OCI-LY7 (cell line): Measurements from ENCODE around the gene ALDH1L1. TPM values are rescaled to one million over a fixed set of nuclear protein-coding genes. Genes with fewer than 3 reads are reported as not detected.

Experiments
- BruUV-seq: library from RNA; stranded (reverse); fragments of 400-500 nt; replicated peaks from 2 replicates; lab custom pipeline; 2021; lab: Mats Ljungman, UMichigan
- CTCF ChIA-PET: fragments of 300-600 bp; sonication (Branson Sonifier 250); formaldehyde crosslinking; loops from one replicate; lab custom pipeline; 2022; ENCODE audit warnings: antibody characterized with exemption; ENCODE audit not compliant: unreplicated experiment; lab: Charles Lee
- POLR2A ChIA-PET: fragments of 300-600 bp; sonication (Branson Sonifier 250); formaldehyde crosslinking; loops from one replicate; lab custom pipeline; 2022; ENCODE audit warnings: antibody characterized with exemption; lab: Charles Lee
- DNase-seq: peaks from one replicate; pipeline ENCODE4 v3.0.0-alpha.2; 2015; ENCODE audit warnings: low spot score
- H2AFZ ChIP-seq: fragments of 200-600 bp; sonication (generic), shearing (Covaris generic); 2 replicates; pipeline ENCODE4 v1.6.1; 2014; ENCODE audit warnings: mild to moderate bottlenecking, antibody characterized with exemption, low read length, moderate library complexity
- H3K27ac ChIP-seq: fragments of 200-600 bp; sonication (generic); 2 replicates; pipeline ENCODE4 v1.5.1; 2014; ENCODE audit warnings: mixed run types, low read depth, mild to moderate bottlenecking, moderate library complexity, low read length, inconsistent platforms; ENCODE audit not compliant: poor library complexity, severe bottlenecking
- H3K36me3 ChIP-seq: fragments of 200-600 bp; sonication (generic); 2 replicates; pipeline ENCODE4 v1.6.1; 2014; ENCODE audit warnings: mild to moderate bottlenecking, antibody characterized with exemption, low read length, moderate library complexity, mixed read lengths; ENCODE audit not compliant: insufficient read depth
- H3K4me1 ChIP-seq: fragments of 200-600 bp; sonication (generic); 2 replicates; pipeline ENCODE4 v1.5.1; 2014; ENCODE audit warnings: mild to moderate bottlenecking, low read length; ENCODE audit not compliant: insufficient read depth, poor library complexity, severe bottlenecking
- H3K4me2 ChIP-seq: fragments of 200-600 bp; sonication (generic); 2 replicates; pipeline ENCODE4 v1.6.1; 2014; ENCODE audit warnings: mild to moderate bottlenecking, low read length
- H3K4me3 ChIP-seq: fragments of 200-600 bp; sonication (generic); 2 replicates; pipeline ENCODE4 v1.5.1; 2014; ENCODE audit warnings: mild to moderate bottlenecking, low read depth, low read length; ENCODE audit not compliant: poor library complexity, severe bottlenecking
- H3K79me2 ChIP-seq: fragments of 200-600 bp; sonication (generic); 2 replicates; pipeline ENCODE4 v1.6.1; 2016; ENCODE audit warnings: low read depth, mild to moderate bottlenecking, low read length, moderate library complexity, mixed read lengths; ENCODE audit not compliant: insufficient read depth
- H3K9me2 ChIP-seq: fragments of 200-600 bp; sonication (generic); 2 replicates; pipeline ENCODE4 v1.6.1; 2016; ENCODE audit warnings: mild to moderate bottlenecking, low read length, mixed read lengths; ENCODE audit not compliant: insufficient read depth
- H3K9me3 ChIP-seq: fragments of 200-600 bp; sonication (generic); 2 replicates; pipeline ENCODE4 v1.6.1; 2014; ENCODE audit warnings: mild to moderate bottlenecking, mixed run types, low read length, mixed read lengths
- H4K20me1 ChIP-seq: fragments of 200-600 bp; sonication (generic); 2 replicates; pipeline ENCODE4 v1.6.1; 2014; ENCODE audit warnings: mild to moderate bottlenecking, antibody characterized with exemption, low read length, moderate library complexity, mixed read lengths; ENCODE audit not compliant: insufficient read depth
- EZH2phosphoT487 ChIP-seq: fragments of 200-600 bp; sonication (generic); IDR thresholded peaks from 2 replicates; pipeline ENCODE4 v1.6.1; 2018; ENCODE audit warnings: low read depth, borderline replicate concordance, mild to moderate bottlenecking, mixed run types, antibody characterized with exemption, low read length, moderate library complexity, mixed read lengths
- intact Hi-C: fragments of 100-400 bp; cut with micrococcal nuclease; formaldehyde crosslinking; loops from one replicate; pipeline ENCODE4 v1.10.0; 2022; ENCODE audit not compliant: unreplicated experiment
- total RNA-seq, 2 experiments: library from RNA; depleted of rRNA in 1 of 2; stranded (reverse); fragments of >200 nt in 1 of 2; shearing (Covaris generic) in 1 of 2; gene quantifications; 2 replicates each; pipeline ENCODE4 v1.2.3, GENCODE V29; 2014 to 2022
- TF ChIP-seq, protein P1 (sequence below): fragments of 200-600 bp; sonication (generic); conservative IDR thresholded peaks from 2 replicates; pipeline ENCODE4 v1.5.1; 2014; ENCODE audit warnings: mild to moderate bottlenecking, antibody characterized with exemption, low read length, moderate library complexity, mixed read lengths

ALDH1L1 gene
- total RNA-seq, 2 experiments from 2014 or later: not detected

DNA sequence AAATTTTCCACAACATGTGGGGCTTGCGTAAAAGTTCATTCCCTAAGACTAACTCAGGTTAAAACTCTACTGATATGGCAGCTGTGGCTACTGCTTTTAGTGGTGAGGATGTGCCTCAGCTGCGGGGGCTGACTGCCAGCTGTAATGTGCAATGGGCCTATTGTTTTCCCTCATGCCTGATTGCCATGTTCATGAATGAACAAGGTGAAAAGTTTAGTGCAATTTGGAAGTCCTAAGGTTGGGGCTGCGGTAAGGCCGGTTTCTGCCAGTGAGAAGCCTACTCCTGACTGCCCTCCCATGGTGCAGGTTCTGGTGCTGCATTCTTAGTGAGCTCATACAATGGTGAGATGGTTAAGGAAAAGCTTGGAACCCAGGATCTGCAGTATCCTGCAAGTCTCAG, 10.9 kb upstream of the ALDH1L1 start:
- Histone ChIP-seq H4K20me1 (no peaks in the 10 kb centered on the region), H3K4me1 (no peaks in the 10 kb centered on the region), H3K4me3 (no peak overlapping the region), H2AFZ (no peak overlapping the region), H3K4me2 (no peak overlapping the region), H3K9me2 (no peaks in the 10 kb centered on the region), H3K27ac (no peak overlapping the region), H3K79me2 (no peaks in the 10 kb centered on the region), H3K9me3 (peaks cover 19% of the 10 kb centered on the region), H3K36me3 (no peaks in the 10 kb centered on the region)
- no TSS peak for BruUV-seq
- intact Hi-C loops: no loop called here
- POLR2A ChIA-PET: no interaction called here
- CTCF ChIA-PET: no interaction called here
- TF ChIP-seq, protein P1, sequence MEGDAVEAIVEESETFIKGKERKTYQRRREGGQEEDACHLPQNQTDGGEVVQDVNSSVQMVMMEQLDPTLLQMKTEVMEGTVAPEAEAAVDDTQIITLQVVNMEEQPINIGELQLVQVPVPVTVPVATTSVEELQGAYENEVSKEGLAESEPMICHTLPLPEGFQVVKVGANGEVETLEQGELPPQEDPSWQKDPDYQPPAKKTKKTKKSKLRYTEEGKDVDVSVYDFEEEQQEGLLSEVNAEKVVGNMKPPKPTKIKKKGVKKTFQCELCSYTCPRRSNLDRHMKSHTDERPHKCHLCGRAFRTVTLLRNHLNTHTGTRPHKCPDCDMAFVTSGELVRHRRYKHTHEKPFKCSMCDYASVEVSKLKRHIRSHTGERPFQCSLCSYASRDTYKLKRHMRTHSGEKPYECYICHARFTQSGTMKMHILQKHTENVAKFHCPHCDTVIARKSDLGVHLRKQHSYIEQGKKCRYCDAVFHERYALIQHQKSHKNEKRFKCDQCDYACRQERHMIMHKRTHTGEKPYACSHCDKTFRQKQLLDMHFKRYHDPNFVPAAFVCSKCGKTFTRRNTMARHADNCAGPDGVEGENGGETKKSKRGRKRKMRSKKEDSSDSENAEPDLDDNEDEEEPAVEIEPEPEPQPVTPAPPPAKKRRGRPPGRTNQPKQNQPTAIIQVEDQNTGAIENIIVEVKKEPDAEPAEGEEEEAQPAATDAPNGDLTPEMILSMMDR: no peak
- TF ChIP-seq EZH2phosphoT487: no peak
- no peak for DNase-seq

DNA sequence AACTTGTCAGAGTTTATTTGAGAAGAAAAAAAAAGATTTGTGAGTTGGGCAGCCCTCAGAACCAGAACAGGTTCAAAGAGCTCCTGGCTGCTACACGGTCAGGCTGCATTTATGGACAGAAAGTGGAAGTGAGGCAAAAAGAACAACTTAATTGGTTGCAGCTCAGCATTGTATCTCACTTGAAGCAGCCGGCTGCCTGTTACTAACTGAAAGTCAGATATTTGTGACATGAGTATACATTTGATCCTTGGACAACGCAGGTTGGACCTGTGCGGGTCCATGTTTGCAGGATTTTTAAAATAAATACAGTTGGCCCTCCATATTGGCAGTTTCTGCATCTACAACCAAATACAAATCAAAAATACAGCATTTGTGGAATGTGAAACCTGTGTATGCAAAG, 7.5 kb upstream of the ALDH1L1 start:
- H3K36me3 ChIP-seq: no peaks in the 10 kb centered on the region
- no peak overlapping the region for H3K4me2 ChIP-seq
- no peak for TF ChIP-seq EZH2phosphoT487
- TF ChIP-seq, protein P1: no peak
- H3K27ac ChIP-seq: no peak overlapping the region
- BruUV-seq: no TSS peak
- no peaks in the 10 kb centered on the region for H4K20me1 ChIP-seq
- H3K9me2 ChIP-seq: no peaks in the 10 kb centered on the region
- H3K9me3 ChIP-seq: no peaks in the 10 kb centered on the region
- intact Hi-C loops: no loop called here
- H3K79me2 ChIP-seq: no peaks in the 10 kb centered on the region
- DNase-seq: no peak
- POLR2A ChIA-PET: no interaction called here
- CTCF ChIA-PET: no interaction called here
- no peak overlapping the region for H3K4me3 ChIP-seq
- no peaks in the 10 kb centered on the region for H3K4me1 ChIP-seq
- no peak overlapping the region for H2AFZ ChIP-seq

DNA sequence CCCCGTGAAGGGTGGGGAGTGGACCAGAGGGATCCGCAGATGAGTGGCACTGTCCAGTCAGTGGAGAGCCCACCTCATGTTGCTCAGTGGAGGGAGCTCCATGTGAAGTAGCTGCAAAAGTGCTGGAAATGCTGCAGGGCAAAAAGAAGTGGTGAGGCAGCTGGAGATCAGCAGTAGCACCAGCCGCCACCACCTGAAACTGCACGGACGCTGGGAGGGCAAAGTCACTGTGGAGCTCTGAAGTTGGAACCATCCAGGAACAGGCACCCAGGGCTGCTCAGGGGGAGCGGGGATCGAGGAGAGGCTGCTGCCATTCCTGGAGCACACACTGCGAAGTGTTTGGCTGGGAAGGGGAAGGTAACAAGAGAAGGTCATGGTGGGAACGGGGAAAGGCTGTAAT, 6.4 kb upstream of the ALDH1L1 start:
- H3K79me2 ChIP-seq: no peaks in the 10 kb centered on the region
- TF ChIP-seq, protein P1: no peak
- TF ChIP-seq EZH2phosphoT487: no peak
- H3K36me3 ChIP-seq: no peaks in the 10 kb centered on the region
- ChIA-PET POLR2A (interaction anchor here (0.6 kb wide), 1 partner anchor 230 kb away, joined by 3 read pairs; no protein-coding TSS in a partner anchor), CTCF (no interaction called here)
- intact Hi-C loops: no loop called here
- no peaks in the 10 kb centered on the region for H3K4me1 ChIP-seq
- H3K27ac ChIP-seq: no peak overlapping the region
- H4K20me1 ChIP-seq: no peaks in the 10 kb centered on the region
- no TSS peak for BruUV-seq
- DNase-seq: no peak
- H3K9me2 ChIP-seq: no peaks in the 10 kb centered on the region
- H2AFZ ChIP-seq: no peak overlapping the region
- H3K9me3 ChIP-seq: no peaks in the 10 kb centered on the region
- H3K4me3 ChIP-seq: no peak overlapping the region
- H3K4me2 ChIP-seq: no peak overlapping the region
